IMR-90 (cell line): Measurements from ENCODE around the gene AP4S1. TPM values are rescaled to one million over a fixed set of nuclear protein-coding genes. Genes with fewer than 3 reads are reported as not detected.
A peak's percentile ranks its signal among the peaks of the same experiment; 100 is the strongest.

Experiments used
- ATAC-seq: fragments of 200-7000 bp; cut with Tn5 transposase; 2 replicates; pipeline ENCODE4 v1.9.1; 2020; ENCODE audit warnings: low read depth, mild to moderate bottlenecking, moderate library complexity
- BruUV-seq: library from RNA; stranded (reverse); fragments of 400-500 nt; replicated peaks from 2 replicates; lab custom pipeline; 2021; lab: Mats Ljungman, UMichigan
- CTCF ChIA-PET: fragments of 300-600 bp; formaldehyde crosslinking; extraction: SDS; loops from one replicate; lab custom pipeline; 2021; ENCODE audit warnings: antibody characterized with exemption; lab: Yijun Ruan, JAX
- POLR2A ChIA-PET: fragments of 300-600 bp; sonication (Branson Sonifier 250); formaldehyde crosslinking; loops from one replicate; lab custom pipeline; 2022; ENCODE audit warnings: antibody characterized with exemption; ENCODE audit not compliant: unreplicated experiment; lab: Charles Lee
- DNase-seq: peaks from one replicate; pipeline ENCODE4 v3.0.0; 2013
- H2AFZ ChIP-seq: replicated peaks from 2 replicates; pipeline ENCODE3; 2013; ENCODE audit warnings: low read length, mild to moderate bottlenecking; ENCODE audit not compliant: poor library complexity
- H2AK5ac ChIP-seq: 2 replicates; pipeline ENCODE4 v1.6.1; 2013; ENCODE audit warnings: low read depth, low read length, inconsistent platforms
- H2AK9ac ChIP-seq: replicated peaks from 2 replicates; pipeline ENCODE3; 2013; ENCODE audit warnings: mild to moderate bottlenecking, low read depth, low read length, moderate library complexity; ENCODE audit not compliant: poor library complexity
- H2BK120ac ChIP-seq: 2 replicates; pipeline ENCODE4 v1.6.1; 2013; ENCODE audit warnings: low read depth, low read length, inconsistent platforms
- H2BK15ac ChIP-seq: 3 replicates; pipeline ENCODE4 v1.6.1; 2013; ENCODE audit warnings: low read depth, low read length, inconsistent platforms
- H2BK20ac ChIP-seq: 2 replicates; pipeline ENCODE4 v1.6.1; 2013; ENCODE audit warnings: low read depth, mild to moderate bottlenecking, inconsistent platforms, low read length, moderate library complexity
- H2BK5ac ChIP-seq: 2 replicates; pipeline ENCODE4 v1.6.1; 2013; ENCODE audit warnings: mild to moderate bottlenecking, low read depth, low read length, inconsistent platforms; ENCODE audit not compliant: poor library complexity, severe bottlenecking
- H3K14ac ChIP-seq: replicated peaks from 2 replicates; pipeline ENCODE4 v1.6.1; 2013; ENCODE audit warnings: low read depth, low read length, inconsistent platforms
- H3K18ac ChIP-seq: 2 replicates; pipeline ENCODE4 v1.6.1; 2013; ENCODE audit warnings: low read depth, low read length, control low read depth
- H3K23ac ChIP-seq: 2 replicates; pipeline ENCODE4 v1.6.1; 2013; ENCODE audit warnings: low read depth, low read length, inconsistent platforms
- H3K27ac ChIP-seq: 2 replicates; pipeline ENCODE4 v1.5.1; 2013; ENCODE audit warnings: mild to moderate bottlenecking, control low read depth, low read length; ENCODE audit not compliant: insufficient read depth
- H3K27me3 ChIP-seq: 2 replicates; pipeline ENCODE4 v1.6.1; 2013; ENCODE audit warnings: low read length; ENCODE audit not compliant: control insufficient read depth, insufficient read depth
- H3K36me3 ChIP-seq: 2 replicates; pipeline ENCODE4 v1.6.1; 2013; ENCODE audit warnings: low read length, mixed read lengths; ENCODE audit not compliant: control insufficient read depth, insufficient read depth
- H3K4ac ChIP-seq: 2 replicates; pipeline ENCODE4 v1.6.1; 2013; ENCODE audit warnings: low read depth, low read length, inconsistent platforms
- H3K4me1 ChIP-seq: 2 replicates; pipeline ENCODE4 v1.6.1; 2013; ENCODE audit warnings: low read length, mixed read lengths; ENCODE audit not compliant: control insufficient read depth, insufficient read depth
- H3K4me2 ChIP-seq: 2 replicates; pipeline ENCODE4 v1.6.1; 2013; ENCODE audit warnings: low read depth, mild to moderate bottlenecking, control low read depth, low read length, moderate library complexity
- H3K4me3 ChIP-seq: 2 replicates; pipeline ENCODE4 v1.5.1; 2013; ENCODE audit warnings: low read depth, mild to moderate bottlenecking, control low read depth, low read length, moderate library complexity; ENCODE audit not compliant: insufficient read depth
- H3K56ac ChIP-seq: 2 replicates; pipeline ENCODE4 v1.6.1; 2013; ENCODE audit warnings: low read length, inconsistent platforms; ENCODE audit not compliant: insufficient read depth; ENCODE audit errors: extremely low read depth
- H3K79me1 ChIP-seq, 2 experiments: 2 replicates each; pipeline ENCODE4 v1.6.1; 2013; ENCODE audit warnings: low read length in 2 of 2, inconsistent platforms in 1 of 2, low read depth in 1 of 2
- H3K9ac ChIP-seq: 2 replicates; pipeline ENCODE4 v1.6.1; 2013; ENCODE audit warnings: low read depth, low read length, control low read depth
- H3K9me1 ChIP-seq: 2 replicates; pipeline ENCODE4 v1.6.1; 2013; ENCODE audit warnings: low read length, inconsistent platforms; ENCODE audit not compliant: insufficient read depth
- H3K9me3 ChIP-seq: 2 replicates; pipeline ENCODE4 v1.6.1; 2013; ENCODE audit warnings: low read length; ENCODE audit not compliant: control insufficient read depth, insufficient read depth
- H4K20me1 ChIP-seq: 2 replicates; pipeline ENCODE4 v1.6.1; 2013; ENCODE audit warnings: low read length, inconsistent platforms; ENCODE audit not compliant: insufficient read depth
- H4K5ac ChIP-seq: 2 replicates; pipeline ENCODE4 v1.6.1; 2013; ENCODE audit warnings: mild to moderate bottlenecking, low read depth, low read length, control low read depth
- H4K8ac ChIP-seq, 2 experiments: 2 replicates each; pipeline ENCODE4 v1.6.1; 2013; ENCODE audit warnings: low read depth in 2 of 2, low read length in 2 of 2, control low read depth in 1 of 2, inconsistent platforms in 1 of 2
- H4K91ac ChIP-seq: 2 replicates; pipeline ENCODE4 v1.6.1; 2013; ENCODE audit warnings: low read depth, low read length, inconsistent platforms; ENCODE audit not compliant: insufficient read depth
- BHLHE40 ChIP-seq: fragments of 150-350 bp; IDR thresholded peaks from 2 replicates; pipeline ENCODE4 v1.6.1; 2016; ENCODE audit warnings: mild to moderate bottlenecking, low read depth, low read length
- CEBPB ChIP-seq: IDR thresholded peaks from 2 replicates; pipeline ENCODE4 v1.6.1; 2012; ENCODE audit warnings: low read depth, low read length, improper control_type of control experiment
- CHD1 ChIP-seq: IDR thresholded peaks from 2 replicates; pipeline ENCODE4 v1.6.1; 2012; ENCODE audit warnings: low read depth, low read length, improper control_type of control experiment
- ELK1 ChIP-seq: fragments of 150-350 bp; IDR thresholded peaks from 2 replicates; pipeline ENCODE4 v1.6.1; 2016; ENCODE audit warnings: low read depth, mild to moderate bottlenecking, low read length, moderate library complexity, borderline replicate concordance
- FOS ChIP-seq: fragments of 150-350 bp; IDR thresholded peaks from 2 replicates; pipeline ENCODE4 v1.6.1; 2016; ENCODE audit warnings: low read depth, low read length
- MAFK ChIP-seq: IDR thresholded peaks from 2 replicates; pipeline ENCODE4 v1.6.1; 2012; ENCODE audit warnings: low read depth, low read length, improper control_type of control experiment
- MAZ ChIP-seq: IDR thresholded peaks from 2 replicates; pipeline ENCODE4 v1.6.1; 2012; ENCODE audit warnings: low read depth, mild to moderate bottlenecking, low read length, improper control_type of control experiment, moderate library complexity, borderline replicate concordance
- MXI1 ChIP-seq: IDR thresholded peaks from 2 replicates; pipeline ENCODE4 v1.6.1; 2012; ENCODE audit warnings: low read depth, mild to moderate bottlenecking, low read length, moderate library complexity, borderline replicate concordance
- NFE2L2 ChIP-seq: fragments of 150-350 bp; IDR thresholded peaks from 2 replicates; pipeline ENCODE4 v1.6.1; 2016; ENCODE audit warnings: low read depth, mild to moderate bottlenecking, low read length
- POLR2A ChIP-seq: IDR thresholded peaks from 2 replicates; pipeline ENCODE4 v1.6.1; 2012; ENCODE audit warnings: mild to moderate bottlenecking, low read depth, low read length
- RAD21 ChIP-seq: IDR thresholded peaks from 2 replicates; pipeline ENCODE4 v1.6.1; 2012; ENCODE audit warnings: low read length, improper control_type of control experiment
- RCOR1 ChIP-seq: IDR thresholded peaks from 2 replicates; pipeline ENCODE4 v1.6.1; 2012; ENCODE audit warnings: mild to moderate bottlenecking, low read length, improper control_type of control experiment; ENCODE audit not compliant: insufficient replicate concordance
- RFX5 ChIP-seq: IDR thresholded peaks from 2 replicates; pipeline ENCODE4 v1.8.0; 2012; ENCODE audit warnings: low read depth, mild to moderate bottlenecking, low read length, moderate library complexity
- SMC3 ChIP-seq: fragments of 150-350 bp; IDR thresholded peaks from 2 replicates; pipeline ENCODE4 v1.6.1; 2016; ENCODE audit warnings: low read depth, mild to moderate bottlenecking, antibody characterized with exemption, low read length, moderate library complexity
- WGBS, 2 experiments: methylation state at CpG; one replicate each; pipeline versions ENCODE4 v1.1.5 to v1.1.7; 2013; ENCODE audit warnings: missing lambda C conversion rate in 2 of 2; ENCODE audit not compliant: insufficient read length in 1 of 2; ENCODE audit errors: extremely low coverage in 2 of 2; 5-methylcytosine and 5-hydroxymethylcytosine counted together
- dilution Hi-C: fragments of 300-500 bp; cut with HindIII; formaldehyde crosslinking; loops from one replicate; pipeline ENCODE4 v1.14.3; 2018; ENCODE audit warnings: low sequenced_read_pairs; ENCODE audit not compliant: unreplicated experiment
- in situ Hi-C: fragments of 300-500 bp; cut with MboI; formaldehyde crosslinking; loops from 3 replicates; pipeline ENCODE4 v1.14.3; 2019; ENCODE audit warnings: low sequenced_read_pairs, inconsistent platforms, mixed read lengths
- intact Hi-C: fragments of 100-400 bp; cut with micrococcal nuclease; formaldehyde crosslinking; loops from 2 replicates; pipeline ENCODE4 v1.10.0; 2022
- polyA plus RNA-seq, 3 experiments: library from polyadenylated mRNA; depleted of rRNA; stranded (reverse); fragments of >200 nt; gene quantifications; 2 replicates each; pipeline ENCODE4 v1.2.3, GENCODE V29; 2012; ENCODE audit warnings: low replicate concordance in 1 of 3
- total RNA-seq: library from RNA; depleted of rRNA; stranded (reverse); fragments of >200 nt; gene quantifications from 2 replicates; pipeline ENCODE4 v1.2.3, GENCODE V29; 2012
- TF ChIP-seq, protein P1 (sequence below): fragments of 150-350 bp; IDR thresholded peaks from 2 replicates; pipeline ENCODE4 v1.6.1; 2017; ENCODE audit warnings: mild to moderate bottlenecking, antibody characterized with exemption, low read length, low read depth

The AP4S1 gene
- total and polyA plus RNA-seq, 2 of the 4 experiments (the other 2 are of a cell fraction): 2.7 to 4.5 TPM

- no peak overlapping the region for H3K9ac ChIP-seq
- H4K20me1 ChIP-seq: peaks cover 62% of the 10 kb centered on the region
- CTCF ChIA-PET: no interaction called here
- no peak overlapping the region for H2AK5ac ChIP-seq
- intact Hi-C loops: no loop called here
- no peak overlapping the region for H4K8ac ChIP-seq
- DNase-seq (no peak), ATAC-seq (no peak)
- H2AK9ac ChIP-seq: no peak overlapping the region
- peaks cover 1% of the 10 kb centered on the region; the same call in 1 of the 2 replicates for H3K4me1 ChIP-seq
- no CpG with 5 or more reads among the region's 4 CpGs for WGBS, 2 experiments
- dilution Hi-C loops: no loop called here
- H3K4me2 ChIP-seq: no peak overlapping the region
- H3K56ac ChIP-seq: no peak overlapping the region
- H3K79me1 ChIP-seq: peaks cover 4 to 45% of the 10 kb centered on the region in 2 experiments
- no peak overlapping the region for H3K18ac ChIP-seq
- no peak overlapping the region for H3K27ac ChIP-seq
- H3K27me3 ChIP-seq: no peaks in the 10 kb centered on the region
- in situ Hi-C loops: no loop called here
- no peak overlapping the region for H2AFZ ChIP-seq
- H3K36me3 ChIP-seq: peaks cover 9% of the 10 kb centered on the region
- peaks cover 6% of the 10 kb centered on the region; the same call in 1 of the 2 replicates for H3K9me1 ChIP-seq
- TF ChIP-seq, protein P1, sequence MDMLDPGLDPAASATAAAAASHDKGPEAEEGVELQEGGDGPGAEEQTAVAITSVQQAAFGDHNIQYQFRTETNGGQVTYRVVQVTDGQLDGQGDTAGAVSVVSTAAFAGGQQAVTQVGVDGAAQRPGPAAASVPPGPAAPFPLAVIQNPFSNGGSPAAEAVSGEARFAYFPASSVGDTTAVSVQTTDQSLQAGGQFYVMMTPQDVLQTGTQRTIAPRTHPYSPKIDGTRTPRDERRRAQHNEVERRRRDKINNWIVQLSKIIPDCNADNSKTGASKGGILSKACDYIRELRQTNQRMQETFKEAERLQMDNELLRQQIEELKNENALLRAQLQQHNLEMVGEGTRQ: no peak
- TF ChIP-seq MAZ (no peak), POLR2A (no peak), RCOR1 (no peak), CEBPB (no peak), MXI1 (no peak), RAD21 (no peak), CHD1 (no peak), ELK1 (no peak), NFE2L2 (no peak), MAFK (no peak), RFX5 (no peak), BHLHE40 (no peak), FOS (no peak), SMC3 (no peak)
- H3K14ac ChIP-seq: no peak overlapping the region
- BruUV-seq: no TSS peak
- H3K23ac ChIP-seq: peak overlapping the region; percentile 11; the same call in 1 of the 2 replicates
- no peak overlapping the region for H4K91ac ChIP-seq
- no peak overlapping the region for H2BK20ac ChIP-seq
- no peak overlapping the region for H2BK5ac ChIP-seq
- no peak overlapping the region for H2BK120ac ChIP-seq
- no peaks in the 10 kb centered on the region for H3K9me3 ChIP-seq
- H2BK15ac ChIP-seq: no peak overlapping the region
- no peak overlapping the region for H3K4ac ChIP-seq
- no peak overlapping the region for H3K4me3 ChIP-seq
- POLR2A ChIA-PET: no interaction called here
- no peak overlapping the region for H4K5ac ChIP-seq
Observed at GRCh38 chr14:31021576-31021949, 3.9 kb upstream of the AP4S1 start.
